Type B pancreatic cell (in vitro differentiated cells): ENCODE data around the gene ADAM12. TPM values are rescaled to one million over a fixed set of nuclear protein-coding genes. Genes with fewer than 3 reads are reported as not detected.
A peak's percentile ranks its signal among the peaks of the same experiment; 100 is the strongest.
"Not testable (repeated sequence)": the region's sequence is repeated elsewhere in the genome, so short reads cannot be mapped to it uniquely, and the experiment has no call there.

ENCODE experiments used
- DNase-seq: peaks from one replicate; pipeline ENCODE4 v3.0.0; 2021; ENCODE audit warnings: mixed read lengths; ENCODE audit not compliant: unreplicated experiment; ENCODE audit errors: extremely low spot score
- H3K27ac Mint-ChIP-seq: 2 replicates; pipeline ENCODE4 v1.8.0; 2021; ENCODE audit warnings: mild to moderate bottlenecking, mixed read lengths
- H3K27me3 Mint-ChIP-seq: 2 replicates; pipeline ENCODE4 v1.8.0; 2021; ENCODE audit warnings: mixed read lengths
- H3K36me3 Mint-ChIP-seq: 2 replicates; pipeline ENCODE4 v1.8.0; 2021; ENCODE audit warnings: mixed read lengths
- H3K4me1 Mint-ChIP-seq: one replicate; pipeline ENCODE4 v1.8.0; 2021; ENCODE audit warnings: mixed read lengths; ENCODE audit not compliant: unreplicated experiment
- H3K4me3 Mint-ChIP-seq: 2 replicates; pipeline ENCODE4 v1.8.0; 2021; ENCODE audit warnings: mild to moderate bottlenecking, mixed read lengths
- H3K9me3 Mint-ChIP-seq: 2 replicates; pipeline ENCODE4 v1.8.0; 2021; ENCODE audit warnings: mixed read lengths
- CTCF ChIP-seq: fragments of 200-600 bp; sonication (generic); conservative IDR thresholded peaks from 2 replicates; pipeline ENCODE4 v1.5.0; 2021; ENCODE audit warnings: antibody characterized with exemption, mild to moderate bottlenecking
- total RNA-seq: library from RNA; stranded (reverse); gene quantifications from 2 replicates; pipeline ENCODE4 v1.2.1, GENCODE V29; 2021; ENCODE audit warnings: low replicate concordance

The ADAM12 gene
- total RNA-seq, 1 donor from 2014 or later, result 31.6 TPM

- no peak for TF ChIP-seq CTCF
- Mint-ChIP-seq H3K27ac (peak overlapping the region; percentile 49), H3K9me3 (peaks cover 14% of the 10 kb centered on the region), H3K4me3 (no peak overlapping the region), H3K27me3 (no peaks in the 10 kb centered on the region), H3K36me3 (no peaks in the 10 kb centered on the region), H3K4me1 (peaks cover 6% of the 10 kb centered on the region)
- DNase-seq, result no peak
These were observed 140.8 kb downstream of the ADAM12 start for GRCh38 chr10:126247446-126247975.

- DNase-seq, H3K27me3 Mint-ChIP-seq, H3K4me3 Mint-ChIP-seq, H3K36me3 Mint-ChIP-seq, H3K27ac Mint-ChIP-seq, H3K9me3 Mint-ChIP-seq: not testable (repeated sequence)
- peaks cover 13% of the 10 kb centered on the region for H3K4me1 Mint-ChIP-seq
These were observed 141.9 kb downstream of the ADAM12 start for GRCh38 chr10:126246396-126246795.

- H3K36me3 Mint-ChIP-seq, result no peaks in the 10 kb centered on the region
- H3K9me3 Mint-ChIP-seq, result no peaks in the 10 kb centered on the region
- no peak for TF ChIP-seq CTCF
- no peak for DNase-seq
- no peaks in the 10 kb centered on the region for H3K27me3 Mint-ChIP-seq
- peaks cover 13% of the 10 kb centered on the region for H3K4me1 Mint-ChIP-seq
- no peak overlapping the region for H3K27ac Mint-ChIP-seq
- H3K4me3 Mint-ChIP-seq, result no peak overlapping the region
These were observed 142.8 kb downstream of the ADAM12 start for GRCh38 chr10:126245501-126245900.

GRCh38 chr10:126243971-126244370 lies 144.3 kb downstream of the ADAM12 start:
- no peak overlapping the region for H3K27ac Mint-ChIP-seq
- H3K27me3 Mint-ChIP-seq, result no peaks in the 10 kb centered on the region
- no peaks in the 10 kb centered on the region for H3K9me3 Mint-ChIP-seq
- DNase-seq, result no peak
- no peaks in the 10 kb centered on the region for H3K36me3 Mint-ChIP-seq
- no peak for TF ChIP-seq CTCF
- H3K4me1 Mint-ChIP-seq, result peaks cover 16% of the 10 kb centered on the region
- no peak overlapping the region for H3K4me3 Mint-ChIP-seq

- no peaks in the 10 kb centered on the region for H3K36me3 Mint-ChIP-seq
- no peaks in the 10 kb centered on the region for H3K9me3 Mint-ChIP-seq
- H3K4me3 Mint-ChIP-seq, result no peak overlapping the region
- no peak for DNase-seq
- TF ChIP-seq CTCF, result no peak
- H3K4me1 Mint-ChIP-seq, result peaks cover 16% of the 10 kb centered on the region
- H3K27me3 Mint-ChIP-seq, result no peaks in the 10 kb centered on the region
- H3K27ac Mint-ChIP-seq, result no peak overlapping the region
These were observed 145.0 kb downstream of the ADAM12 start for GRCh38 chr10:126243306-126243705.

GRCh38 chr10:126242397-126243260 lies 145.6 kb downstream of the ADAM12 start:
- no peak overlapping the region for H3K4me3 Mint-ChIP-seq
- H3K27me3 Mint-ChIP-seq, result no peaks in the 10 kb centered on the region
- H3K4me1 Mint-ChIP-seq, result peaks cover 16% of the 10 kb centered on the region
- no peak for TF ChIP-seq CTCF
- no peak overlapping the region for H3K27ac Mint-ChIP-seq
- no peak for DNase-seq
- no peaks in the 10 kb centered on the region for H3K9me3 Mint-ChIP-seq
- H3K36me3 Mint-ChIP-seq, result no peaks in the 10 kb centered on the region
